ENCODE results near the gene APPL1.

GRCh38 chr3:57199895-57200297 lies 27.6 kb upstream of the APPL1 start, which contains the start of gene HESX1:
- TF ChIP-seq POLR2A (IDR thresholded peaks at IDR 0.05) = no peak
- no peak for TF ChIP-seq CTCF (IDR thresholded peaks at IDR 0.05)

All from heart left ventricle (tissue), 13 donors.